ENCODE measurements around the gene NEURL3. TPM values are rescaled to one million over a fixed set of nuclear protein-coding genes. Genes with fewer than 3 reads are reported as not detected.
A peak's percentile ranks its signal among the peaks of the same experiment; 100 is the strongest.

Gene NEURL3
- total and polyA plus RNA-seq, 2 donors (not counting 1 experiment from before 2014, with no cell fraction given), result not detected

DNA sequence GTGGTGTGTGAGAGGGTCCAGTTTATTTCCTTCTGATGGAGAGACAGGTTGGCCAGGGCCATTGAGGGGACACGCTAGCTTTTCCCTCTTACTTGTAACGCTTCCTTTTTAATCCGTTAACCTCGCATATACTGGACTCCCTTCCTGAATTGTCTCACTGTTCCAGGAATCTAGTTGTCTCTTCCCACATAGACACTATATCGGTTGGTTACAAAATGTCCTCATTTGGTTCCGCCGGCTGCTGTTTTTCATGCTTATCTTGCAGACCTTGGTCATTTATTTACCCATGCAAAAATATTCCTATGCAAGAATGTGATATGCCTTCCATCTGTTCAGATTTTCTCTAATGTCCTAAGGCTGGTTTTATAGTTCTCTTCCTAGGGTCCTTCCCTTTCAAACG is 35.0 kb downstream of the NEURL3 start:
- Histone ChIP-seq H3K9me3 (ENCODE audit: control extremely low read depth in 1 of 3, control insufficient read depth in 2 of 3, insufficient read depth in 1 of 3, low read length in 2 of 3) (peaks cover 0 to 5% (median 0%) of the 10 kb centered on the region in 3 donors), H3K4me3 (ENCODE audit: control extremely low read depth in 1 of 5, extremely low read depth in 1 of 5, insufficient read depth in 1 of 5, low read depth in 2 of 5, low read length in 4 of 5) (no peak overlapping the region), H3K4me2 (replicated peaks; ENCODE audit: low read depth, low read length, poor library complexity, severe bottlenecking) (peak overlapping the region; percentile 36), H4K20me1 (ENCODE audit: control insufficient read depth, insufficient read depth, low read length, poor library complexity, severe bottlenecking) (no peaks in the 10 kb centered on the region), H3K9ac (ENCODE audit: low read length) (no peak overlapping the region), H3K79me2 (ENCODE audit: control insufficient read depth, insufficient read depth, low read length) (no peaks in the 10 kb centered on the region), H3K4me1 (ENCODE audit: control insufficient read depth in 2 of 2, insufficient read depth in 2 of 2, low read length in 2 of 2) (peaks cover 3 to 6% of the 10 kb centered on the region in 2 donors), H3K36me3 (replicated peaks in 1 of 2; ENCODE audit: control extremely low read depth in 1 of 2, control insufficient read depth in 1 of 2, extremely low read depth in 1 of 2, insufficient read depth in 2 of 2, low read length in 1 of 2) (no peaks in the 10 kb centered on the region), H2AFZ (ENCODE audit: insufficient read depth, low read depth, low read length, poor library complexity, severe bottlenecking) (peak overlapping the region; percentile 43), H3K27me3 (replicated peaks in 1 of 4; ENCODE audit: control extremely low read depth in 1 of 4, control insufficient read depth in 3 of 4, insufficient read depth in 4 of 4, low read length in 3 of 4) (peaks cover 0 to 13% (median 8%) of the 10 kb centered on the region in 4 experiments), H3K27ac (ENCODE audit: low read length in 2 of 2) (no peak overlapping the region)
- CTCF ChIA-PET, result interaction anchor here (0.6 to 1.5 kb wide), 7 partner anchors 21 to 290 kb away, joined by 3 to 8 read pairs (median 3); no protein-coding TSS in a partner anchor
- TF ChIP-seq EZH2 (IDR thresholded peaks at IDR 0.05; ENCODE audit: borderline replicate concordance, insufficient read depth, low read depth, low read length, poor library complexity, severe bottlenecking), result no peak
- TF ChIP-seq, protein P1, sequence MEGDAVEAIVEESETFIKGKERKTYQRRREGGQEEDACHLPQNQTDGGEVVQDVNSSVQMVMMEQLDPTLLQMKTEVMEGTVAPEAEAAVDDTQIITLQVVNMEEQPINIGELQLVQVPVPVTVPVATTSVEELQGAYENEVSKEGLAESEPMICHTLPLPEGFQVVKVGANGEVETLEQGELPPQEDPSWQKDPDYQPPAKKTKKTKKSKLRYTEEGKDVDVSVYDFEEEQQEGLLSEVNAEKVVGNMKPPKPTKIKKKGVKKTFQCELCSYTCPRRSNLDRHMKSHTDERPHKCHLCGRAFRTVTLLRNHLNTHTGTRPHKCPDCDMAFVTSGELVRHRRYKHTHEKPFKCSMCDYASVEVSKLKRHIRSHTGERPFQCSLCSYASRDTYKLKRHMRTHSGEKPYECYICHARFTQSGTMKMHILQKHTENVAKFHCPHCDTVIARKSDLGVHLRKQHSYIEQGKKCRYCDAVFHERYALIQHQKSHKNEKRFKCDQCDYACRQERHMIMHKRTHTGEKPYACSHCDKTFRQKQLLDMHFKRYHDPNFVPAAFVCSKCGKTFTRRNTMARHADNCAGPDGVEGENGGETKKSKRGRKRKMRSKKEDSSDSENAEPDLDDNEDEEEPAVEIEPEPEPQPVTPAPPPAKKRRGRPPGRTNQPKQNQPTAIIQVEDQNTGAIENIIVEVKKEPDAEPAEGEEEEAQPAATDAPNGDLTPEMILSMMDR (IDR thresholded peaks at IDR 0.05), result no peak
- H3K9me3 Mint-ChIP-seq (ENCODE audit: insufficient read depth), result no peaks in the 10 kb centered on the region
- peaks cover 2% of the 10 kb centered on the region for H3K4me1 Mint-ChIP-seq
- DNase-seq, result no peak
- H3K27me3 Mint-ChIP-seq, result peaks cover 7% of the 10 kb centered on the region
- ATAC-seq (ENCODE audit: low read depth), result no peak
- POLR2A ChIA-PET, result no interaction called here
- intact Hi-C loops (cut with micrococcal nuclease), result loop anchor here (1.0 to 2.0 kb wide), 2 partner anchors 39 to 84 kb away; no protein-coding TSS in a partner anchor
- no peak overlapping the region for H3K27ac Mint-ChIP-seq
- 87% methylated on average over 5 of the region's 8 CpGs for WGBS (ENCODE audit: insufficient coverage)
- no peak overlapping the region for H3K4me3 Mint-ChIP-seq

- Mint-ChIP-seq H3K27me3 (peaks cover 7% of the 10 kb centered on the region), H3K27ac (no peak overlapping the region), H3K4me1 (peaks cover 2% of the 10 kb centered on the region), H3K9me3 (ENCODE audit: insufficient read depth) (no peaks in the 10 kb centered on the region), H3K4me3 (no peak overlapping the region)
- TF ChIP-seq EZH2 (IDR thresholded peaks at IDR 0.05; ENCODE audit: borderline replicate concordance, insufficient read depth, low read depth, low read length, poor library complexity, severe bottlenecking), result no peak
- TF ChIP-seq, protein P1 (IDR thresholded peaks at IDR 0.05), result no peak
- Histone ChIP-seq H3K9ac (ENCODE audit: low read length) (no peak overlapping the region), H4K20me1 (ENCODE audit: control insufficient read depth, insufficient read depth, low read length, poor library complexity, severe bottlenecking) (no peaks in the 10 kb centered on the region), H3K4me1 (ENCODE audit: control insufficient read depth in 2 of 2, insufficient read depth in 2 of 2, low read length in 2 of 2) (peaks cover 3 to 6% of the 10 kb centered on the region in 2 donors), H3K36me3 (replicated peaks in 1 of 2; ENCODE audit: control extremely low read depth in 1 of 2, control insufficient read depth in 1 of 2, extremely low read depth in 1 of 2, insufficient read depth in 2 of 2, low read length in 1 of 2) (no peaks in the 10 kb centered on the region), H3K9me3 (ENCODE audit: control extremely low read depth in 1 of 3, control insufficient read depth in 2 of 3, insufficient read depth in 1 of 3, low read length in 2 of 3) (no peaks in the 10 kb centered on the region), H3K27me3 (replicated peaks in 1 of 4; ENCODE audit: control extremely low read depth in 1 of 4, control insufficient read depth in 3 of 4, insufficient read depth in 4 of 4, low read length in 3 of 4) (peaks cover 0 to 13% (median 8%) of the 10 kb centered on the region in 4 experiments), H3K4me3 (ENCODE audit: control extremely low read depth in 1 of 5, extremely low read depth in 1 of 5, insufficient read depth in 1 of 5, low read depth in 2 of 5, low read length in 4 of 5) (no peak overlapping the region), H3K79me2 (ENCODE audit: control insufficient read depth, insufficient read depth, low read length) (no peaks in the 10 kb centered on the region), H3K27ac (ENCODE audit: low read length in 2 of 2) (no peak overlapping the region), H2AFZ (ENCODE audit: insufficient read depth, low read depth, low read length, poor library complexity, severe bottlenecking) (no peak overlapping the region), H3K4me2 (replicated peaks; ENCODE audit: low read depth, low read length, poor library complexity, severe bottlenecking) (no peak overlapping the region)
- 67% methylated on average over 1 of the region's 6 CpGs for WGBS (ENCODE audit: insufficient coverage)
- no peak for ATAC-seq (ENCODE audit: low read depth)
- CTCF ChIA-PET, result interaction anchor here (0.6 to 1.5 kb wide), 5 partner anchors 11 to 309 kb away, joined by 3 to 8 read pairs (median 4); no protein-coding TSS in a partner anchor
- DNase-seq, result no peak
- intact Hi-C loops (cut with micrococcal nuclease), result no loop called here
- POLR2A ChIA-PET, result no interaction called here
Measured at GRCh38 chr2:96468904-96469303, 36.3 kb downstream of the NEURL3 start.

Measured in B cell (primary cell).